ENCODE data around the gene AREL1.

Gene AREL1

GRCh38 chr14:74664717-74665116 lies 48.2 kb downstream of the AREL1 start:
- no peak for DNase-seq (ENCODE audit: low read depth, low spot score)
- no peak overlapping the region for H3K4me3 ChIP-seq (ENCODE audit: low read depth, low read length)
- no peak for TF ChIP-seq CTCF (IDR thresholded peaks at IDR 0.05; ENCODE audit: low read depth, low read length)
- in situ Hi-C loops (cut with HindIII; ENCODE audit: low sequenced_read_pairs), result no loop called here

GRCh38 chr14:74663884-74664283 lies 49.0 kb downstream of the AREL1 start:
- no peak for TF ChIP-seq CTCF (IDR thresholded peaks at IDR 0.05; ENCODE audit: low read depth, low read length)

DNA sequence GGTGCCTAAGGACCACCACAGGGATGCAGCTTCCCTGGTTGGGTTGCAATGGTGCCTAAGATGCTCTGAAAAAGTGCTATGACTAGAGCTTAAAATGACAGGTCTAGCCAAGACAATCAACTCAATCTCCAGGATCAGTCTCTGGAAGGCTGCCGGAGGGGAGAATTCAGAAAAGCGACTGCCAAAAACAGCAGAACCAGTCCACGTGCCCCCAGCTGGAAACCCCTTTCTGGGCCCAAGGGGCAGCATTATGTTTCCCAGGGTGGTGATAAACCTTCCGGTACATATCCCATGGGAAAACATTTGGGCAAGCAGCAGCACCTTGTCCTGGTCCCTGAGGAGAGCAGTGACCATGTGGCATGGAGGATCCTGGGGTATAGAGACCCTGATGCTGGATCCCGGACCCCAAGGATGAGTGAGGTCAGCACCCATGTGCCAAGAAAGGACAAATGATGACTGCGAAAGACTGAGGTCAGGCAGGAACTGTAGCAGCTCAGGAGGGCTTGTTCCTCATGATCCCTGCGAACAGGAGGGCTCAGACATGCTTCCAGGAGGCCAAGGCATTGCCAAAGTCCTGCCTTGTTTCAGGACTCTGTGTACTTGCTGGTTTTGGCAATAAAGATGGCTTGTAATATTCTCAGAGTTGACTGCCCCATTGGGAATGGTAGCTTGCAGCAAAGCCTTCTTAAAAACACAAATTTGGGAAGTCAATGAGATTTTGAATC lies 51.0 kb downstream of the AREL1 start:
- no peak for DNase-seq (ENCODE audit: low read depth, low spot score)
- in situ Hi-C loops (cut with HindIII; ENCODE audit: low sequenced_read_pairs), result no loop called here
- no peak overlapping the region for H3K4me3 ChIP-seq (ENCODE audit: low read depth, low read length)
- no peak for TF ChIP-seq CTCF (IDR thresholded peaks at IDR 0.05; ENCODE audit: low read depth, low read length)

More at GRCh38 chr14:74663884-74664283, 49.0 kb downstream of the AREL1 start:
- in situ Hi-C loops (cut with HindIII; ENCODE audit: low sequenced_read_pairs), result no loop called here
- DNase-seq (ENCODE audit: low read depth, low spot score), result no peak
- H3K4me3 ChIP-seq (ENCODE audit: low read depth, low read length), result no peak overlapping the region

DNA sequence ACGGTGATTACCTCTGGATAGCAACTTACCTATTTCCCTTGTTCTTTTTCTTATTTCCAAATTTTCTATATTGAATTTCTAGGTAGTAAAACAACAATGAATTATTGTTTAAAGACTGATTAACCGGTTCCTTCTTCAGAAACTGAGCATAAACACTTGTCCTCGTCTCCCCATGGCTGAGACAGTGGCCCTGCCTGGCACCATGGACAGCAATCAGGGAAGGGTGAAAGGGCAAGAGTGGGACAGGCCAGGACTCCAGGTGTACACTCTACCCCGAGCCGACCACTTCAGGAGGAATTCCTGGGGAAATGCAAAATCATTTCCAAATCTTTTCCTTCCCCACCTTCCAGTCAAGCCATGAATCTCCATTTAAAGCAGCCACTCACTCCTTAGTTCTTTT lies 52.0 kb downstream of the AREL1 start:
- no peak overlapping the region for H3K4me3 ChIP-seq (ENCODE audit: low read depth, low read length)
- in situ Hi-C loops (cut with HindIII; ENCODE audit: low sequenced_read_pairs), result no loop called here
- TF ChIP-seq CTCF (IDR thresholded peaks at IDR 0.05; ENCODE audit: low read depth, low read length), result no peak
- no peak for DNase-seq (ENCODE audit: low read depth, low spot score)

DNA sequence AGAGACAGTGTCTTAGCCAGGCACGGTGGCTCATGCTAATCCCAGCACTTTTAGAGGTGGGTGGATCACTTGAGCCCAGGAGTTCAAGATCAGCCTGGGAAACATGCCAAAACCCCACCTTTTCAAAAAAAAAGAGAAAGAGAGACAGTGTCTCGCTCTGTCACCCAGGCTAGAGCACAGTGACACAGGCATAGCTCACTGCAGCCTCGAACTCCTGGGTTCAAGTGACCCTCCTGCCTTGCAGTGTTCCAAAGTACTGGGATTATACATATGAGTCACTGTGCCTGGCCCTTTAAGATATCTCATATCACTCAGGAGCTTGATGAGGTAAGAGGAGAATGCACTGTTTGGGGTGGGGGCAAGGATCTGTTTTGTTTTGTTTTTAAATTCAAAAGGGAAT lies 52.7 kb downstream of the AREL1 start:
- no peak for DNase-seq (ENCODE audit: low read depth, low spot score)
- TF ChIP-seq CTCF (IDR thresholded peaks at IDR 0.05; ENCODE audit: low read depth, low read length), result no peak
- in situ Hi-C loops (cut with HindIII; ENCODE audit: low sequenced_read_pairs), result no loop called here
- no peak overlapping the region for H3K4me3 ChIP-seq (ENCODE audit: low read depth, low read length)

DNA sequence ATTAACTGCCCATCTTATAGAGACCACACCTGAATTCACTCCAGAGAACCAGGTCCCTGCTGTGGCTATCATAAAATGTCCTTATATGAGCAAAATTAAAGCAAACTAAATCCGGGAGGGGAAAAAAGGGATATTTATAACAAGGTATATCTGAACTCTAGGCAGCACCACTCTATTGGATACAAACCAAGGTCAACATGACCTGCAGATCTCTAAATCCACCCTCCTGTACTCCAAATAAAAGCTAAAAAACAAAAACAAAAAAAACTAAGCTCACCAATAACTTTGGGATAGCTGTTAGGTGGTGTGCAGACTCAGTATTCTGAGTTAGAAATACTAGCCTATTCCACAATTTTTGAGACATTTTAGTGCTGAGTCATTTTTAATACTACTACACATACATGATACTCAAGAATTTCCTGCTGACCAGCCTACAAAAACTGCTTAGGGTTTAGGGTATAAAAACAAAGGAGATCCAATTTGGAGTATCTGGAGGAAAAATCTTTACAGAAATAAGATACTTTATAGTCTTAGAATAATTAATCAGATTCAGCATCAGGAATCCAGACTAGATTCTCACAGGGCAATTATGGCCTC lies 54.2 kb downstream of the AREL1 start:
- DNase-seq (ENCODE audit: low read depth, low spot score), result peak; percentile 48
- in situ Hi-C loops (cut with HindIII; ENCODE audit: low sequenced_read_pairs), result no loop called here
- no peak overlapping the region for H3K4me3 ChIP-seq (ENCODE audit: low read depth, low read length)
- TF ChIP-seq CTCF (IDR thresholded peaks at IDR 0.05; ENCODE audit: low read depth, low read length), result no peak

Data from astrocyte of the spinal cord (primary cell).